Uterus (tissue), 4 donors: Measurements from ENCODE around the gene CINP. TPM values are rescaled to one million over a fixed set of nuclear protein-coding genes. Genes with fewer than 3 reads are reported as not detected.

Source experiments
- DNase-seq, 2 donors: peaks; one replicate each; pipeline ENCODE4 v3.0.0-alpha.2; 2019 to 2020
- H3K27ac ChIP-seq, 2 donors: fragments of 200-600 bp; sonication (generic); 1 replicate in 1 of 2; 2 replicates in 1 of 2; pipeline ENCODE4 v1.5.1; 2016 to 2018
- H3K27me3 ChIP-seq, 2 donors: fragments of 200-600 bp; sonication (generic); one replicate each; pipeline ENCODE4 v1.5.1; 2018 to 2019; ENCODE audit warnings: control low read depth in 1 of 2
- H3K36me3 ChIP-seq, 2 donors: fragments of 200-600 bp; sonication (generic); one replicate each; pipeline ENCODE4 v1.5.1; 2019; ENCODE audit warnings: control low read depth in 1 of 2
- H3K4me1 ChIP-seq, 2 donors: fragments of 200-600 bp; sonication (generic); one replicate each; pipeline ENCODE4 v1.5.1; 2018 to 2019; ENCODE audit warnings: control low read depth in 1 of 2
- H3K4me3 ChIP-seq, 2 donors: fragments of 200-600 bp; sonication (generic); 1 replicate in 1 of 2; 2 replicates in 1 of 2; pipeline ENCODE4 v1.5.1; 2018 to 2019; ENCODE audit warnings: mild to moderate bottlenecking in 1 of 2
- H3K9me3 ChIP-seq, 2 donors: fragments of 200-600 bp; sonication (generic); one replicate each; pipeline ENCODE4 v1.5.1; 2019; ENCODE audit warnings: control low read depth in 1 of 2
- CTCF ChIP-seq, 4 experiments: fragments of 200-600 bp in 2 of 4; fragments of 450-650 bp in 2 of 4; sonication (generic) in 2 of 4; IDR thresholded peaks; one replicate each; pipeline ENCODE4 v1.5.1; 2016 to 2019; ENCODE audit warnings: antibody characterized with exemption in 4 of 4, mild to moderate bottlenecking in 2 of 4, moderate library complexity in 1 of 4
- POLR2A ChIP-seq, 2 donors: fragments of 450-650 bp; IDR thresholded peaks; one replicate each; pipeline ENCODE4 v1.6.1; 2016; ENCODE audit warnings: antibody characterized with exemption in 2 of 2, mild to moderate bottlenecking in 1 of 2, moderate library complexity in 1 of 2
- intact Hi-C: fragments of 100-400 bp; cut with DNase I; formaldehyde crosslinking; loops from one replicate; pipeline ENCODE4 v1.15.1; 2023; ENCODE audit warnings: low total_unique reads
- total RNA-seq, 4 donors: library from RNA; depleted of rRNA in 3 of 4; stranded (reverse); fragments of >200 nt in 3 of 4; gene quantifications; one replicate each; pipeline versions ENCODE4 v1.1.0 to v1.2.4, GENCODE V29; 2014 to 2023
- donor health status: DM: yes; HTN: yes; CAD: no.

Gene CINP
- total RNA-seq, 4 donors from 2014 or later: 1.5 to 38.2 (median 16.3) TPM

GRCh38 chr14:102318781-102319276, 43.9 kb downstream of the CINP start:
- no peaks in the 10 kb centered on the region for H3K9me3 ChIP-seq
- H3K27ac ChIP-seq: peak overlapping the region; percentile 96 to 98
- H3K36me3 ChIP-seq: no peaks in the 10 kb centered on the region
- no peaks in the 10 kb centered on the region for H3K27me3 ChIP-seq
- H3K4me3 ChIP-seq: peak overlapping the region; percentile 55 to 72
- intact Hi-C loops: loop anchor here (10.0 kb wide), 1 partner anchor 84 kb away; no protein-coding TSS in a partner anchor
- peaks cover 0 to 4% of the 10 kb centered on the region in 2 donors for H3K4me1 ChIP-seq
- no peak for TF ChIP-seq POLR2A (IDR thresholded peaks at IDR 0.05)
- DNase-seq: peak; percentile 37 to 39

- intact Hi-C loops: loop anchor here (10.0 kb wide), 1 partner anchor 83 kb away; no protein-coding TSS in a partner anchor
- Histone ChIP-seq H3K27ac (peak overlapping the region; percentile 96 to 98), H3K27me3 (no peaks in the 10 kb centered on the region), H3K9me3 (no peaks in the 10 kb centered on the region), H3K4me3 (peak overlapping the region; percentile 28 to 35), H3K36me3 (no peaks in the 10 kb centered on the region), H3K4me1 (peaks cover 0 to 4% of the 10 kb centered on the region in 2 donors)
- DNase-seq: no peak
- TF ChIP-seq CTCF (IDR thresholded peaks at IDR 0.05): no peak
- no peak for TF ChIP-seq POLR2A (IDR thresholded peaks at IDR 0.05)
These were observed 45.0 kb downstream of the CINP start for GRCh38 chr14:102317564-102318248.

- Histone ChIP-seq H3K4me3 (peak overlapping the region; percentile 28 to 35), H3K9me3 (no peaks in the 10 kb centered on the region), H3K4me1 (peaks cover 0 to 4% of the 10 kb centered on the region in 2 donors), H3K36me3 (no peaks in the 10 kb centered on the region), H3K27ac (peak overlapping the region; percentile 96 to 98), H3K27me3 (no peaks in the 10 kb centered on the region)
- DNase-seq: peak; percentile 88 to 92
- TF ChIP-seq CTCF (IDR thresholded peaks at IDR 0.05): peak; percentile 83 to 95 (median 92)
- TF ChIP-seq POLR2A (IDR thresholded peaks at IDR 0.05): peak in 1 of 2 donors; percentile 5
- intact Hi-C loops: loop anchor here (10.0 kb wide), 1 partner anchor 82 kb away; no protein-coding TSS in a partner anchor
These were observed 45.7 kb downstream of the CINP start for GRCh38 chr14:102316743-102317563.

GRCh38 chr14:102316338-102316742, 46.4 kb downstream of the CINP start:
- TF ChIP-seq CTCF (IDR thresholded peaks at IDR 0.05): no peak
- no peak for TF ChIP-seq POLR2A (IDR thresholded peaks at IDR 0.05)
- peak; percentile 39 to 71 for DNase-seq
- H3K4me3 ChIP-seq: peak overlapping the region; percentile 28 to 35
- H3K4me1 ChIP-seq: peaks cover 0 to 4% of the 10 kb centered on the region in 2 donors
- no peaks in the 10 kb centered on the region for H3K27me3 ChIP-seq
- H3K9me3 ChIP-seq: no peaks in the 10 kb centered on the region
- no peaks in the 10 kb centered on the region for H3K36me3 ChIP-seq
- intact Hi-C loops: loop anchor here (10.0 kb wide), 1 partner anchor 82 kb away; no protein-coding TSS in a partner anchor
- H3K27ac ChIP-seq: peak overlapping the region; percentile 96 to 98

- Histone ChIP-seq H3K9me3 (no peaks in the 10 kb centered on the region), H3K4me3 (no peak overlapping the region), H3K36me3 (no peaks in the 10 kb centered on the region), H3K27me3 (no peaks in the 10 kb centered on the region), H3K4me1 (peaks cover 0 to 4% of the 10 kb centered on the region in 2 donors), H3K27ac (no peak overlapping the region)
- no peak for DNase-seq
- intact Hi-C loops: loop anchor here (10.0 kb wide), 1 partner anchor 80 kb away; no protein-coding TSS in a partner anchor
- TF ChIP-seq CTCF (IDR thresholded peaks at IDR 0.05): no peak
These were observed 47.6 kb downstream of the CINP start for GRCh38 chr14:102315121-102315520.
